Measurements from ENCODE around the gene CS. TPM values are rescaled to one million over a fixed set of nuclear protein-coding genes. Genes with fewer than 3 reads are reported as not detected.
A peak's percentile ranks its signal among the peaks of the same experiment; 100 is the strongest.
"Not testable (repeated sequence)": the region's sequence is repeated elsewhere in the genome, so short reads cannot be mapped to it uniquely, and the experiment has no call there.

Gene CS
- total RNA-seq, 2 donors from 2014 or later = 189 to 197 TPM

DNA sequence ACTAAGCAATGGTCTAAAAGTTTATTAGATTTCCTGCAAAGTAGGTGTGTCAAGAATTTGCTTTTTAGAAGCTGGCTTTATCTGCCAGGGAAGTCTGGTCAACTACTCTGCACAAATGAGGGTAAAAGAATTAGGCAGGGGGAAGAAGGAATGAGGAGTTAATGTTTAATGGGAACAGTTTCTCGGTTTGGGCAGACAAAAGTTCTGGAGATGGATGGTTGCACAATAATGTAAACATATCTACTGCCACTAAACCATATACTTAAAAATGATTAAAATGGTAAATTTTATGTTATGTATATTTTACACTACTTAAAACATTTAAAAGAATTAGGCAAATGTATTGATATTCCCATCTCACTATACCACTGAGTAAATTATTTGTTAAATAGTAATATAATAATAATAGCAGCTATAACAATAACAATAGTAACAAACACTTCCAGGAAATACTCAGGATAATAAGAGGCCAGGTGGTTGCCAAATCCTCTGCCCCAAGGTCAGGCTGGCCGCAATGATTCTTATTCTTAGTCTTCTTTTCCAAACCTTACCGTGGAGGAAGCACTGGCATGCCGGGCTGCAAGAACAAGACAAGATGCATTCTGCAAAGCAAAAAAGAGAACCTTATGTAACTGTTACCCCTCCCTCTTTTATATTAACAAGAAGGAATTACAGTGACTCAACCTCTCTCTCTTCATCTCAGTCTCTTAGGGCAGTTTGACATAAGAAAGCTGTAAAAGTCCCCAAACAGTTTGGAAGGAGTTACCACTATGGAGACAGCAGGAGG is 13.9 kb downstream of the CS start:
- no peak for ATAC-seq
- Mint-ChIP-seq H3K36me3 (ENCODE audit: low read depth) (peaks cover 9% of the 10 kb centered on the region), H3K4me3 (no peak overlapping the region)

DNA sequence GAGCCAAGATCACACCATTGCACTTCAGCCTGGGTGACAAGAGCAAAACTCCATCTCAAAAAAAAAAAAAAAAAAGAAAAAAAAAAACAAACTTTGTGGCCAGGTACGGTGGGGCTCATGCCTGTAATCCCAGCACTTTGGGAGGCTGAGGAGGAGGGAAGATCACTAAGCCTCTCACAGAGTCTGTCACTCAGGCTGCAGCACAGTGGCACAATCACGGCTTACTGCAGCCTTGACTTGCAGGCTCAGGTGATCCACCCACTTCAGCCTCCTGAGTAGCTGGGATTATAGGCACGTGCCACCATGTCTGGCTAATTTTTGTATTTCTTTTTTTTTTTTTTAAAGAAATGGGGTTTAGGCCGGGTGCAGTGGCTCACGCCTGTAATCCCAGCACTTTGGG is 15.9 kb downstream of the CS start:
- DNase-seq; H3K4me3 Mint-ChIP-seq; H3K27ac Mint-ChIP-seq; H3K4me1 Mint-ChIP-seq; H3K9me3 ChIP-seq (ENCODE audit: control insufficient read depth, low read length, poor library complexity, severe bottlenecking); ATAC-seq; H3K27me3 Mint-ChIP-seq; H3K36me3 Mint-ChIP-seq (ENCODE audit: low read depth): not testable (repeated sequence)

More for the DNA sequence above, 13.9 kb downstream of the CS start:
- no peaks in the 10 kb centered on the region for H3K9me3 ChIP-seq (ENCODE audit: control insufficient read depth, low read length, poor library complexity, severe bottlenecking)
- DNase-seq = no peak
- Mint-ChIP-seq H3K4me1 (peaks cover 11% of the 10 kb centered on the region), H3K27me3 (no peaks in the 10 kb centered on the region), H3K27ac (no peak overlapping the region)

DNA sequence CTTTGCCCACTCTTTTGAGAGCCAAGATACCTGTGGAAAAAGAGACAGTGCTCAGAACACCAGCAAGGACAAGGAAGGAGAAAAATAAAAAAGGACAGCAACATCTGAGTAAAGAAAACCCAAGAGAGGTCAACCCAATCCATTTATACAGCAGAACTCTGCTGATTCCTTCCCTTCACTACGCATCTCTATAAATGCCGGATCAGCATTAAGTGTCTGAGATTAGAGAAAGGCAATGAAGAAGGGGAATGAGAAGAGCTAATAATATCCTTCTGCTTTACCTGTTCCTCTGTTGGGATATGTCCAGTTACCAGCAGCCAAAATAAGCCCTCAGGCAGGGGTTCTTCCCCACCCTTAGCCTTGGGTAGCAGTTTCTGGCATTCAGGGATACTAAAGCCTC is 17.6 kb downstream of the CS start:
- ATAC-seq (no peak), DNase-seq (no peak)
- peaks cover 5% of the 10 kb centered on the region for H3K4me1 Mint-ChIP-seq
- no peaks in the 10 kb centered on the region for H3K27me3 Mint-ChIP-seq
- H3K4me3 Mint-ChIP-seq = no peak overlapping the region
- peak overlapping the region; percentile 24 for H3K27ac Mint-ChIP-seq
- no peaks in the 10 kb centered on the region for H3K9me3 ChIP-seq (ENCODE audit: control insufficient read depth, low read length, poor library complexity, severe bottlenecking)
- peaks cover 8% of the 10 kb centered on the region for H3K36me3 Mint-ChIP-seq (ENCODE audit: low read depth)

DNA sequence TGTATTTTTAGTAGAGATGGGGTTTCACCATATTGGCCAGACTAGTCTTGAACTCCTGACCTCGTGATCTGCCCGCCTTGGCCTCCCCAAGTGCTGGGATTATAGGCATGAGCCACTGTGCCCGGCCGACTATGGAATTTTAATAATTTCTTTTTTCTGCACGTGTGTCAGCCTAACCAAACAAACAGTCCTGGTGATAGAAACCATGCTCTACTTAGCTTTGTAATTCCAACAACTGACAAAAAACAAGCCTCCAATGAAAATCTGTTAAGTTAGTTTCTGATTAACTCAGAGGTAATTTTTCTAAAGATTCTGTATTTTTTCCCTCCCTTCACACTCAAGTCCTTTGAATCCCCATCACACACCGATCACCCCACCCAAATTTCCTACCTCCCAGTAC is 18.1 kb downstream of the CS start:
- no peak for ATAC-seq
- Mint-ChIP-seq H3K27me3 (no peaks in the 10 kb centered on the region), H3K4me3 (no peak overlapping the region), H3K27ac (peak overlapping the region; percentile 24), H3K36me3 (ENCODE audit: low read depth) (peaks cover 8% of the 10 kb centered on the region), H3K4me1 (peaks cover 5% of the 10 kb centered on the region)
- H3K9me3 ChIP-seq (ENCODE audit: control insufficient read depth, low read length, poor library complexity, severe bottlenecking) = no peaks in the 10 kb centered on the region
- DNase-seq = no peak

DNA sequence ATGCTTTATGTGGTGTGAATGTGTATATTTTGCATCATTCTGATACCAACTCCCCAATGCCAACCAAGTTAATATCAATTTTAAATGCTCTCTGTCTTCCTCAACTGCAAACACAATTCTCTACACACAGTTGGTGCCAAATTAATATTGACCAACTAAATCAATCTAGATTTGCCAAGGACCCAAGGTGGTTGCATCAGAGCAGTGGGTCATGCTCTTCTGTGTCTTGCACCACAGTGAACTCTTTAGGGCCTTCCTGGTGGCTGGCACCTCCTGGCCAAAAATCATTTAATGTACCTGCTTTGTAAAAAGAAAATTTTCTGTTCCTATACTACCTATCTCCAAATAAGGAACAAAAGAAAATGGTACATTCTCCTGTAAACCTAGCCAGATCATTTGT is 19.3 kb downstream of the CS start:
- H3K9me3 ChIP-seq (ENCODE audit: control insufficient read depth, low read length, poor library complexity, severe bottlenecking) = no peaks in the 10 kb centered on the region
- peaks cover 2% of the 10 kb centered on the region for H3K4me1 Mint-ChIP-seq
- ATAC-seq (no peak), DNase-seq (no peak)
- H3K4me3 Mint-ChIP-seq = no peak overlapping the region
- H3K36me3 Mint-ChIP-seq (ENCODE audit: low read depth) = peaks cover 9% of the 10 kb centered on the region
- H3K27me3 Mint-ChIP-seq = no peaks in the 10 kb centered on the region
- no peak overlapping the region for H3K27ac Mint-ChIP-seq

DNA sequence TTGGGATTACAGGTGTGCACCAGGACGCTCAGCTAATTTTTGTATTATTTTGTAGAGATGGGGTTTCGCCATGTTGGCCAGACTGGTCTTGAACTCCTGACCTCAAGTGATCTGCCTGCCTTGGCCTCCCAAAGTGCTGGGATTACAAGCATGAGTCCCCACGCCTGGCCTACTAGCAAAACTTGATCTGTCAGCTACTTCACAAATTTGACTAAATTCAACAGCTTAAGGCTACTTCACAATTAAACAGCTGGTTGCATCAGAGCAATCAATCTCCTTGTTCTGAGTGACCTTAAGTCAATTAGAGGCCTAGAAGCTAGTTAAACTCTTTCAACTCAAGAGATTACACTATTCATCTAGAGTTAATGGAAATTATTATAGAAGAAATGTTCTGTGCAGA is 21.2 kb downstream of the CS start:
- no peak for ATAC-seq
- no peaks in the 10 kb centered on the region for H3K9me3 ChIP-seq (ENCODE audit: control insufficient read depth, low read length, poor library complexity, severe bottlenecking)
- Mint-ChIP-seq H3K4me1 (no peaks in the 10 kb centered on the region), H3K36me3 (ENCODE audit: low read depth) (peaks cover 12% of the 10 kb centered on the region), H3K27ac (peak overlapping the region; percentile 47), H3K4me3 (no peak overlapping the region), H3K27me3 (no peaks in the 10 kb centered on the region)
- no peak for DNase-seq

DNA sequence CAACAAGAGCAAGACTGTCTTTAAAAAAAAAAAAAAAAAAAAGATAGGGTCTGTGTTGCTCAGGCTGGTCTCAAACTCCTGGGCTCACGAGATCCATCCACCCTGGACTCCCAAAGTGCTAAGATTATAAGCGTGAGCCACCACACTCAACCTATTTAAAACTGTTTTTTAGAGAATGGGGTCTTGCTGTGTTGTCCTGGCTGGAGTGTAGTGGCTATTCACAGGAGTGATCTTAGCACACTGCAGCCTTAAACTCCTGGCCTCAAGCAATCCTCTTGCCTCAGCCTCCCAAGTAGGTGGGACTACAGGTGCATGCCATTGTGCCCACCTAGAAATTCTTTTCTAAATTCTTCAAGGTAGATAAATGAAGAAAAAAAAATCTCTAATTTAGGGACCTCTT is 25.8 kb downstream of the CS start:
- no peak overlapping the region for H3K4me3 Mint-ChIP-seq
- H3K27ac Mint-ChIP-seq = no peak overlapping the region
- no peaks in the 10 kb centered on the region for H3K9me3 ChIP-seq (ENCODE audit: control insufficient read depth, low read length, poor library complexity, severe bottlenecking)
- H3K36me3 Mint-ChIP-seq (ENCODE audit: low read depth) = peaks cover 11% of the 10 kb centered on the region
- ATAC-seq (no peak), DNase-seq (no peak)
- peaks cover under 1% of the 10 kb centered on the region for H3K4me1 Mint-ChIP-seq
- no peaks in the 10 kb centered on the region for H3K27me3 Mint-ChIP-seq

DNA sequence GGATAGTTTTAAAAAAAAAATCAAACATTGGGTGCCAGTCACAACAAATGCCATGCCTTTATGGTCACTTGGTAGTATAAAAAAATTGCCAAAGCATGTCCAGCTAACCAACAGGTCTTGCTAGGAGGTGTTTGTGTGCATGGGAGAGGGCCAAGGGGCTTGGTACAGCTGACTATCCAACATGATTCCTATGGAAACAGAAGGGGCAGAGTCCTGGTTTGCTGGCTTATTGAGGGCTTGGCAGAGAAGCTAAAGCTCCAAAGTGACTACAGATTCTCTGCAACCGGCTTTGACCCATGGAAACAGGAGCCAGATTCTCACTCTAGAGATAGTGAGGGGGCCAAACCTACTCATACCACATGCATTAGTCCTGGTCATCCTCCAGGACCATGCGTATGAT is 27.7 kb downstream of the CS start:
- H3K27me3 Mint-ChIP-seq; ATAC-seq; H3K4me1 Mint-ChIP-seq; H3K9me3 ChIP-seq (ENCODE audit: control insufficient read depth, low read length, poor library complexity, severe bottlenecking); DNase-seq; H3K4me3 Mint-ChIP-seq: not testable (repeated sequence)
- Mint-ChIP-seq H3K36me3 (ENCODE audit: low read depth) (peaks cover 11% of the 10 kb centered on the region), H3K27ac (peak overlapping the region; percentile 43)

DNA sequence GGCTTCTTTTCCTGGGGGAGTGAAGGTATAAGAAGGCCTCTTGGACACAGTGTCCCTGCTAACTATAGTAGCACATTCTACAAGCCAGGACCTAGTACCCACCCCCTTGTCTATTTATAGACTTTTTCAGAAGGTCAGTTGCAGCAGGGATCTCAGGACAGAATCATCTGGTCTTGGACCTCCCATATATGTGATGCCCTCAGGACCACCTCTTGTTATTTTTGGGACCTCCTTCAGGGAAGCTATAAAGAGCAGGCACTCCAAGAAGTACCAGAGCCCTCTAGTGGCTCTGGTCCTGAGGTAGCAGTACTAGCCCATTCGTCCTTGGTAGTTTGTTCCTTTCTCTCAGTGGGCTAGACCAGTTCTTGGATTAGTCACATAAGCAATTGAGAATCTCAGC is 29.1 kb downstream of the CS start:
- peaks cover 10% of the 10 kb centered on the region for H3K36me3 Mint-ChIP-seq (ENCODE audit: low read depth)
- ATAC-seq (no peak), DNase-seq (no peak)
- H3K27ac Mint-ChIP-seq = peak overlapping the region; percentile 71
- H3K4me1 Mint-ChIP-seq = peaks cover 16% of the 10 kb centered on the region
- no peaks in the 10 kb centered on the region for H3K27me3 Mint-ChIP-seq
- no peak overlapping the region for H3K4me3 Mint-ChIP-seq
- no peaks in the 10 kb centered on the region for H3K9me3 ChIP-seq (ENCODE audit: control insufficient read depth, low read length, poor library complexity, severe bottlenecking)

DNA sequence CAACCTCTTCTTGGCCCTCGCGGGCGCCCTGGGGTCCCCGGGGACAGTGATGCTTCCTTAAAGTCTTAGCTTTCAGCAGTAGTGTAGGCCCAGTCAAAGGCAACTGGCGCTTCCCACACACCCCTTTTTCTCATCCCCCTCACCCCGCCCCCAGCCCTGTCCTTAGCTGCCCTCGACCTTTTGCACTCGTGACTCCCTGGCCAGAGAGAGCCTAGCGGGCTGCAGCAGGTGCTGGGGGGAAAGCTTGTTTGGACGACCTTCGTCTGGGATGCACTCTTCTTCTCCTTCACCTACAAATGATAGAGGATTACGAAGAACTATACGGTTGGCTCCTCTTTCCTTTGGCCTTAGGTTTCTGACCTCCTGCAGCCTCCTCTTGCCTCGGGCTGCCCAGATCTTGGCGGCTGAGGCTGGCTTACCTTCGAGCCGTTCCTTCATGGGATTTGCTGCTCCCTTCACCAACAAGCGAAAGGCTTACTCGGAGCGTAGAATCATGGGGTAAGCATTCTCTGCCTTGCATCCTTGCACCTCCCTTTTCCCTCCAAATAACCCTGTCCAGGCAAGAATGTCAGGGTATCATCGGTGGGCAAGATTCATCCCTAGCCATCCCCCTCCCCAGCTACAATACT is 32.6 kb downstream of the CS start:
- Mint-ChIP-seq H3K27me3 (no peaks in the 10 kb centered on the region), H3K27ac (peak overlapping the region; percentile 94), H3K4me3 (peak overlapping the region; percentile 93), H3K36me3 (ENCODE audit: low read depth) (peaks cover 2% of the 10 kb centered on the region), H3K4me1 (peaks cover 16% of the 10 kb centered on the region)
- DNase-seq (no peak), ATAC-seq (no peak)
- no peaks in the 10 kb centered on the region for H3K9me3 ChIP-seq (ENCODE audit: control insufficient read depth, low read length, poor library complexity, severe bottlenecking)

DNA sequence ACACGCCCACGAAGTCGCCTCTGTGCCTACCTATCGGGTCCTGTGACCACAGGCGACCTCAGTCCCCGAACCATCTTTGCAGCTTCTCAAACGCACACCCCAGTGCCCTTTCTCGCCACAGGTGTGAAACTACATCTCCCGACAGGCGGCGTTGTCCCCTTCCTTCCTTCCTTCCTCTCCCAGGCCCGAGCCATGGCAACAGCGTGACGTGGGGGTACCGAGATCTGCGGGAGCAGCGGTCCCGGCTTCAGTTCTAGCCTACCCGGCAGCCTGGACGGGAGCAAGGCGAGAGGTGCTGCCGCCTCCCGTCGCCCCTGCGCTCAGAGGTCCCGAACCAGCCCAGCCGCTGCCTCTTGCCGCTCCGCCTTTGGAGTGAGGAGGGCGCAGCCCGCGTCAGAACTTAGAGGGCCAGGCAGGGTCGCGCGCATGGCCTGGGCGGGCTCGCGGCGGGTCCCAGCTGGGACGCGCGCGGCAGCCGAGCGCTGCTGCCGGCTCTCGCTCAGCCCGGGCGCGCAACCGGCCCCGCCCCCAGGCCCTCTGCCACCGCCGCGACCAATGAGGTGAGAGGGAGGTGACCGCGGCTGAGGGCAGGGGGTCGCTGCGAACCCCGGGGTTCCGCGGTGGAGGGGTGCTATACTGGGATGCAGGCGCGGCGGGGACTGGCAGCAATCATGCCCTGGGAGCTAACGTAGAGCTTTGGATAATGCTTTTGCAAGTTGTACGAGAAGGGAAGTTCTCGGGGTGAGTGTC is 33.3 kb downstream of the CS start, which contains the start of gene COQ10A:
TSS of gene COQ10A (plus strand) at position 250 of the 750 bp plus-strand sequence. CDS start at position 427, 177 bp downstream.
- Mint-ChIP-seq H3K36me3 (ENCODE audit: low read depth) (peaks cover 2% of the 10 kb centered on the region), H3K4me1 (peaks cover 18% of the 10 kb centered on the region), H3K27me3 (no peaks in the 10 kb centered on the region), H3K27ac (peak within 1 kb of the TSS; percentile 94), H3K4me3 (peak within 1 kb of the TSS; percentile 93)
- ATAC-seq = peak; percentile 89
- peak; percentile 77 to 83 (median 81) for DNase-seq
- no peaks in the 10 kb centered on the region for H3K9me3 ChIP-seq (ENCODE audit: control insufficient read depth, low read length, poor library complexity, severe bottlenecking)

DNA sequence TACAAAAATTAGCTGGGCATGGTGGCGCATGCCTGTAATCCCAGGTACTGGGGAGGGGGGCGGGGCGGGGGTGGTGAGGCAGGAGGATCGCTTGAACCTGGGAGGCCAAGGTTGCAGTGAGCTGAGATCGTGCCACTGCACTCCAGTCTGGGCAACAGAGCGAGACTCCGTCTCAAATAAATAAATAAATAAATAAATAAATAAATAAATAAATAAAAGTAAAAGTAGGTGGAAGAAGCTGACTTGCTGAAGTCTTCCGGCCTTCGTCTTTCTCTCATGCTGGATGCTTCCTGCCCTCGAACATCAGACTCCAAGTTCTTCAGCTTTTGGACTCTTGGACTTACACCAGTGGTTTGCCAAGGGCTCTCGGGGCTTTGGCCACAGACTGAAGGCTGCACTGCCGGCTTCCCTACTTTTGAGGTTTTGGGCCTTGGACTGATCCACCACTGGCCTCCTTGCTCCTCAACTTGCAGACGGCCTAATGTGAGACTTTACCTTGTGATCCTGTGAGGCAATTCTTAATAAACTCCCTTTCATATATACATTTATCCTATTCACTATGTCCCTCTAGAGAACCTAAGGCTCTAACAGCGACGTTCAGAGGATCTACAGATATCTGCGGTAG is 34.0 kb downstream of the CS start:
- not testable (repeated sequence) for H3K27me3 Mint-ChIP-seq; ATAC-seq; DNase-seq; H3K9me3 ChIP-seq (ENCODE audit: control insufficient read depth, low read length, poor library complexity, severe bottlenecking); H3K36me3 Mint-ChIP-seq (ENCODE audit: low read depth)
- H3K4me3 Mint-ChIP-seq = peak overlapping the region; percentile 93
- H3K27ac Mint-ChIP-seq = peak overlapping the region; percentile 94
- peaks cover 18% of the 10 kb centered on the region for H3K4me1 Mint-ChIP-seq

DNA sequence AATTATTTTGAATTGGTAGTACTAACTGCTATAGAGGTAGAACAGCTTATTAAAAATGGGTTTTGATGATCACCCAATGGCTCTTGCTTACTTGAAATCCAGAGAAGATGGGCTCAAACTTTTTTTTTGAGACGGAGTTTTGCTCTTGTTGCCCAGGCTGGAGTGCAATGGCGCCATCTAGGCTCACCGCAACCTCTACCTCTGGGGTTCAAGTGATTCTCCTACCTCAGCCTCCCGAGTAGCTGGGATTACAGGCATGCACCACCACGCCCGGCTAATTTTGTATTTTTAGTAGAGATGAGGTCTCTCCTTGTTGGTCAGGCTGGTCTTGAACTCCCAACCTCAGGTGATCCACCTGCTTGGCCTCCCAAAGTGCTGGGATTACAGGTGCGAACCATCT is 37.2 kb downstream of the CS start:
- peaks cover 20% of the 10 kb centered on the region for H3K4me1 Mint-ChIP-seq
- H3K36me3 Mint-ChIP-seq (ENCODE audit: low read depth); ATAC-seq; H3K9me3 ChIP-seq (ENCODE audit: control insufficient read depth, low read length, poor library complexity, severe bottlenecking); H3K27ac Mint-ChIP-seq; H3K27me3 Mint-ChIP-seq; H3K4me3 Mint-ChIP-seq; DNase-seq: not testable (repeated sequence)

All from T-helper 17 cell (primary cell).